HL-60 (cell line): Measurements from ENCODE around the gene DTNBP1.

Experiments used
- CTCF ChIP-seq: IDR thresholded peaks from one replicate; pipeline ENCODE4 v1.5.1; 2011; ENCODE audit warnings: low read length, control low read depth, inconsistent platforms; ENCODE audit not compliant: insufficient read depth
- POLR2AphosphoS5 ChIP-seq: IDR thresholded peaks from 2 replicates; pipeline ENCODE4 v1.6.1; 2012; ENCODE audit warnings: low read depth

GRCh38 chr6:15474196-15474595 lies 188.6 kb downstream of the DTNBP1 start:
- no peak for TF ChIP-seq CTCF
- no peak for TF ChIP-seq POLR2AphosphoS5
